Germinal center (tissue), 1 donor: Measurements from ENCODE around the gene PCTP.

ENCODE experiments used
- DNase-seq: peaks from one replicate; pipeline ENCODE4 v3.0.0; 2012; ENCODE audit warnings: mixed read lengths, low spot score

Gene PCTP

GRCh38 chr17:55750750-55751657 lies at the start of gene PCTP:
TSS of gene PCTP (plus strand) at chr17:55751051. CDS start at chr17:55751104, 53 bp downstream.
- DNase-seq: peak; percentile 92

GRCh38 chr17:55702150-55702549 lies 48.7 kb upstream of the PCTP start:
- DNase-seq: no peak

- no peak for DNase-seq
These were observed 46.5 kb upstream of the PCTP start for GRCh38 chr17:55704401-55704800.

GRCh38 chr17:55705847-55706246 lies 45.0 kb upstream of the PCTP start:
- DNase-seq: no peak

- no peak for DNase-seq
These were observed 43.8 kb upstream of the PCTP start for GRCh38 chr17:55706808-55707773.

- DNase-seq: no peak
These were observed 42.5 kb upstream of the PCTP start for GRCh38 chr17:55708175-55708974.

GRCh38 chr17:55709440-55709839 lies 41.4 kb upstream of the PCTP start:
- DNase-seq: no peak

GRCh38 chr17:55709984-55710383 lies 40.9 kb upstream of the PCTP start:
- no peak for DNase-seq

GRCh38 chr17:55710410-55710809 lies 40.4 kb upstream of the PCTP start:
- DNase-seq: no peak

- DNase-seq: no peak
These were observed 39.9 kb upstream of the PCTP start for GRCh38 chr17:55710829-55711496.

GRCh38 chr17:55717432-55717831 lies 33.4 kb upstream of the PCTP start:
- no peak for DNase-seq

- peak; percentile 26 for DNase-seq
These were observed 32.7 kb upstream of the PCTP start for GRCh38 chr17:55717898-55718735.

- DNase-seq: no peak
These were observed 29.7 kb upstream of the PCTP start for GRCh38 chr17:55720919-55721836.

GRCh38 chr17:55722016-55722736 lies 28.7 kb upstream of the PCTP start:
- no peak for DNase-seq

GRCh38 chr17:55722742-55723487 lies 27.9 kb upstream of the PCTP start, which contains the start of gene TMEM100:
TSS of gene TMEM100 (minus strand) at chr17:55722864. CDS start at chr17:55721070, 1,794 bp downstream.
- DNase-seq: no peak

GRCh38 chr17:55723488-55723848 lies 27.4 kb upstream of the PCTP start:
- no peak for DNase-seq

- no peak for DNase-seq
These were observed 24.4 kb upstream of the PCTP start for GRCh38 chr17:55726440-55726839.

- DNase-seq: no peak
These were observed 23.6 kb upstream of the PCTP start for GRCh38 chr17:55727275-55727674.
